H1 (cell line): Measurements from ENCODE around the gene TOB1. TPM values are rescaled to one million over a fixed set of nuclear protein-coding genes. Genes with fewer than 3 reads are reported as not detected.

ENCODE experiments used
- CTCF ChIA-PET: fragments of 300-600 bp; sonication (Branson Sonifier 250); formaldehyde crosslinking; loops from one replicate; lab custom pipeline; 2021; ENCODE audit not compliant: partially characterized antibody; lab: Charles Lee
- POLR2A ChIA-PET: fragments of 300-600 bp; sonication (Branson Sonifier 250); formaldehyde crosslinking; loops from one replicate; lab custom pipeline; 2021; ENCODE audit warnings: inconsistent platforms; ENCODE audit not compliant: partially characterized antibody; lab: Charles Lee
- DNase-seq, 2 experiments: peaks; one replicate each; pipeline versions ENCODE4 v3.0.0 to v3.0.0-alpha.2; 2010 to 2022; ENCODE audit warnings: low spot score in 2 of 2, low read depth in 1 of 2, mixed read lengths in 1 of 2
- FAIRE-seq: peaks from 2 replicates; lab custom pipeline; 2011; peaks lifted over from hg19 to GRCh38; lab: Jason Lieb, UNC
- H2AFZ ChIP-seq: 2 replicates; pipeline ENCODE4 v1.8.1; 2012; ENCODE audit warnings: low read length, inconsistent platforms
- H2AK5ac ChIP-seq: 2 replicates; pipeline ENCODE4 v1.6.1; 2013; ENCODE audit warnings: low read depth, low read length
- H2BK120ac ChIP-seq: replicated peaks from 2 replicates; pipeline ENCODE3; 2013; ENCODE audit warnings: low read depth, low read length, inconsistent platforms
- H2BK12ac ChIP-seq: 2 replicates; pipeline ENCODE4 v1.6.1; 2013; ENCODE audit warnings: low read depth, low read length
- H2BK15ac ChIP-seq: 2 replicates; pipeline ENCODE4 v1.6.1; 2013; ENCODE audit warnings: low read length
- H2BK20ac ChIP-seq: 2 replicates; pipeline ENCODE4 v1.6.1; 2013; ENCODE audit warnings: low read length
- H2BK5ac ChIP-seq: 2 replicates; pipeline ENCODE4 v1.6.1; 2013; ENCODE audit warnings: low read depth, low read length
- H3K14ac ChIP-seq: 2 replicates; pipeline ENCODE4 v1.6.1; 2013; ENCODE audit warnings: inconsistent platforms; ENCODE audit not compliant: insufficient read length
- H3K18ac ChIP-seq: 2 replicates; pipeline ENCODE4 v1.6.1; 2013; ENCODE audit warnings: low read length; ENCODE audit errors: extremely low read depth
- H3K23ac ChIP-seq: 2 replicates; pipeline ENCODE4 v1.6.1; 2013; ENCODE audit warnings: inconsistent platforms; ENCODE audit not compliant: insufficient read length
- H3K23me2 ChIP-seq: 2 replicates; pipeline ENCODE4 v1.6.1; 2013; ENCODE audit warnings: low read depth, low read length
- H3K27ac ChIP-seq: 2 replicates; pipeline ENCODE4 v1.6.1; 2011; ENCODE audit warnings: low read depth, low read length, inconsistent platforms
- H3K27me3 ChIP-seq, 4 experiments: replicated peaks in 1 of 4; 1 replicate in 1 of 4; 2 replicates in 3 of 4; pipeline versions ENCODE4 v1.6.1 to v1.8.1; 2011 to 2013; ENCODE audit warnings: low read length in 3 of 4, mild to moderate bottlenecking in 3 of 4, inconsistent platforms in 2 of 4, mixed read lengths in 2 of 4, moderate library complexity in 1 of 4; ENCODE audit not compliant: control insufficient read depth in 3 of 4, insufficient read depth in 3 of 4; ENCODE audit errors: extremely low read depth in 1 of 4
- H3K36me3 ChIP-seq, 4 experiments: 2 replicates each; pipeline versions ENCODE4 v1.6.1 to v1.8.1; 2011 to 2013; ENCODE audit warnings: mild to moderate bottlenecking in 4 of 4, low read length in 3 of 4, moderate library complexity in 2 of 4, control low read depth in 1 of 4, inconsistent platforms in 1 of 4; ENCODE audit not compliant: insufficient read depth in 4 of 4, control insufficient read depth in 2 of 4
- H3K4ac ChIP-seq: replicated peaks from 2 replicates; pipeline ENCODE3; 2013; ENCODE audit warnings: low read length, low read depth, mixed read lengths, inconsistent platforms; ENCODE audit not compliant: insufficient read length
- H3K4me1 ChIP-seq, 4 experiments: replicated peaks in 1 of 4; 1 replicate in 1 of 4; 2 replicates in 3 of 4; pipeline versions ENCODE4 v1.6.1 to v1.8.1; 2011 to 2013; ENCODE audit warnings: low read length in 3 of 4, inconsistent platforms in 2 of 4, mixed read lengths in 1 of 4; ENCODE audit not compliant: insufficient read depth in 4 of 4, control insufficient read depth in 3 of 4
- H3K4me2 ChIP-seq, 2 experiments: 2 replicates each; pipeline versions ENCODE4 v1.6.1 to v1.8.1; 2011 to 2013; ENCODE audit warnings: low read depth in 2 of 2, low read length in 2 of 2, control low read depth in 1 of 2, inconsistent platforms in 1 of 2, mild to moderate bottlenecking in 1 of 2; ENCODE audit not compliant: insufficient read depth in 1 of 2
- H3K4me3 ChIP-seq, 4 experiments: fragments of 200-600, 300-600 bp in 1 of 4; sonication (generic), shearing (Covaris generic), sonication (Bioruptor Twin) in 1 of 4; 2 replicates each; pipeline versions ENCODE4 v1.5.1 to v1.8.1; 2011 to 2016; ENCODE audit warnings: low read length in 4 of 4, low read depth in 3 of 4, control low read depth in 2 of 4, inconsistent platforms in 2 of 4, mild to moderate bottlenecking in 2 of 4, mixed read lengths in 1 of 4, moderate library complexity in 1 of 4; ENCODE audit not compliant: insufficient read depth in 2 of 4; ENCODE audit errors: extremely low read depth in 1 of 4
- H3K56ac ChIP-seq: replicated peaks from 2 replicates; pipeline ENCODE3; 2013; ENCODE audit warnings: low read depth, mild to moderate bottlenecking, mixed read lengths, low read length, inconsistent platforms; ENCODE audit not compliant: insufficient read length
- H3K79me1 ChIP-seq: 2 replicates; pipeline ENCODE4 v1.6.1; 2013; ENCODE audit warnings: low read depth, low read length, control low read depth
- H3K79me2 ChIP-seq, 2 experiments: 2 replicates each; pipeline versions ENCODE4 v1.6.1 to v1.8.1; 2012 to 2013; ENCODE audit warnings: low read length in 2 of 2, mild to moderate bottlenecking in 2 of 2, inconsistent platforms in 1 of 2; ENCODE audit not compliant: insufficient read depth in 2 of 2, control insufficient read depth in 1 of 2
- H3K9ac ChIP-seq, 4 experiments: replicated peaks in 1 of 4; 1 replicate in 1 of 4; 2 replicates in 3 of 4; pipeline versions ENCODE4 v1.6.1 to v1.8.1; 2011 to 2013; ENCODE audit warnings: low read depth in 3 of 4, low read length in 3 of 4, control low read depth in 2 of 4, mild to moderate bottlenecking in 2 of 4, moderate library complexity in 2 of 4, inconsistent platforms in 1 of 4; ENCODE audit errors: extremely low read depth in 1 of 4
- H3K9me3 ChIP-seq, 2 experiments: 2 replicates each; pipeline versions ENCODE4 v1.6.1 to v1.8.1; 2012 to 2013; ENCODE audit warnings: mild to moderate bottlenecking in 2 of 2, moderate library complexity in 2 of 2, control low read depth in 1 of 2, inconsistent platforms in 1 of 2, low read depth in 1 of 2, low read length in 1 of 2, mixed read lengths in 1 of 2; ENCODE audit not compliant: insufficient read depth in 2 of 2
- H4K20me1 ChIP-seq, 2 experiments: replicated peaks in 1 of 2; 2 replicates each; pipeline versions ENCODE3 to v1.8.1; 2011 to 2013; ENCODE audit warnings: inconsistent platforms in 2 of 2, low read length in 2 of 2, mild to moderate bottlenecking in 1 of 2; ENCODE audit not compliant: insufficient read depth in 2 of 2, control insufficient read depth in 1 of 2
- H4K5ac ChIP-seq: 2 replicates; pipeline ENCODE4 v1.6.1; 2013; ENCODE audit warnings: low read length, low read depth, mixed read lengths, inconsistent platforms; ENCODE audit not compliant: insufficient read length
- H4K8ac ChIP-seq: 2 replicates; pipeline ENCODE4 v1.8.0; 2013; ENCODE audit warnings: mild to moderate bottlenecking, moderate library complexity, low read length, inconsistent platforms; ENCODE audit not compliant: insufficient read depth; ENCODE audit errors: extremely low read depth
- H4K91ac ChIP-seq: replicated peaks from 2 replicates; pipeline ENCODE3; 2013; ENCODE audit warnings: low read length, mixed read lengths, inconsistent platforms; ENCODE audit not compliant: insufficient read length
- ATF3 ChIP-seq: IDR thresholded peaks from 2 replicates; pipeline ENCODE4 v1.6.1; 2011; ENCODE audit warnings: low read depth, mild to moderate bottlenecking, low read length; ENCODE audit not compliant: insufficient read depth
- BACH1 ChIP-seq: IDR thresholded peaks from 2 replicates; pipeline ENCODE4 v1.6.1; 2012; ENCODE audit warnings: low read length, improper control_type of control experiment
- CBX8 ChIP-seq: fragments of 300-800, 300-1000 bp; sonication (generic); IDR thresholded peaks from 2 replicates; pipeline ENCODE4 v1.7.1; 2016; ENCODE audit warnings: low read depth, low read length, borderline replicate concordance
- CEBPB ChIP-seq: IDR thresholded peaks from 2 replicates; pipeline ENCODE4 v1.6.1; 2012; ENCODE audit warnings: low read depth, low read length
- CTBP2 ChIP-seq: IDR thresholded peaks from 2 replicates; pipeline ENCODE4 v1.7.0; 2011; ENCODE audit warnings: borderline replicate concordance, mild to moderate bottlenecking, moderate library complexity, mixed read lengths, low read length; ENCODE audit not compliant: insufficient read depth, insufficient read length
- JUN ChIP-seq: IDR thresholded peaks from 2 replicates; pipeline ENCODE4 v1.6.1; 2011; ENCODE audit warnings: low read depth, mild to moderate bottlenecking, improper control_type of control experiment, low read length
- KDM4A ChIP-seq: IDR thresholded peaks from one replicate; pipeline ENCODE4 v1.7.1; 2012; ENCODE audit warnings: low read depth, mild to moderate bottlenecking, moderate library complexity, low read length, inconsistent platforms; ENCODE audit not compliant: severe bottlenecking
- MAFK ChIP-seq: IDR thresholded peaks from 2 replicates; pipeline ENCODE4 v1.6.1; 2012; ENCODE audit warnings: low read depth, mild to moderate bottlenecking, improper control_type of control experiment, low read length
- NRF1 ChIP-seq: IDR thresholded peaks from 2 replicates; pipeline ENCODE4 v1.6.1; 2011; ENCODE audit warnings: mild to moderate bottlenecking, low read depth, low read length, improper control_type of control experiment
- POLR2AphosphoS5 ChIP-seq: IDR thresholded peaks from 2 replicates; pipeline ENCODE4 v1.6.1; 2011; ENCODE audit warnings: low read depth, low read length
- SIX5 ChIP-seq: IDR thresholded peaks from 2 replicates; pipeline ENCODE4 v1.6.1; 2011; ENCODE audit warnings: mild to moderate bottlenecking, low read depth, low read length
- SRF ChIP-seq: IDR thresholded peaks from 2 replicates; pipeline ENCODE4 v1.6.1; 2011; ENCODE audit warnings: mild to moderate bottlenecking, low read depth, low read length, moderate library complexity
- SUZ12 ChIP-seq: fragments of 200-600 bp; sonication (generic); IDR thresholded peaks from 2 replicates; pipeline ENCODE4 v1.6.1; 2012; ENCODE audit warnings: mild to moderate bottlenecking, inconsistent platforms, low read length, moderate library complexity, mixed read lengths
- TEAD4 ChIP-seq: IDR thresholded peaks from 2 replicates; pipeline ENCODE4 v1.6.1; 2012; ENCODE audit warnings: low read depth, low read length, inconsistent platforms, mixed read lengths
- WGBS, 2 experiments: shearing (Covaris generic) in 1 of 2; methylation state at CpG; one replicate each; pipeline versions ENCODE4 v1.1.6 to v1.1.7; 2013 to 2015; ENCODE audit warnings: low lambda C conversion rate in 2 of 2, mixed read lengths in 2 of 2, inconsistent platforms in 1 of 2, low coverage in 1 of 2, missing lambda C conversion rate in 1 of 2; ENCODE audit not compliant: insufficient replicate concordance in 2 of 2, insufficient coverage in 1 of 2, insufficient read length in 1 of 2; ENCODE audit errors: extremely low coverage in 1 of 2, missing lambda C conversion rate in 1 of 2; 5-methylcytosine and 5-hydroxymethylcytosine counted together
- polyA plus RNA-seq, 7 experiments: library from polyadenylated mRNA; depleted of rRNA in 3 of 7; stranded (reverse) in 5 of 7; unstranded in 2 of 7; fragments of >200 nt in 5 of 7; fragments of 200-250 nt in 2 of 7; gene quantifications; 1 replicate in 5 of 7; 2 replicates in 1 of 7; 4 replicates in 1 of 7; pipeline versions ENCODE4 v1.2.1 to v1.2.3, GENCODE V29; 2011 to 2013; ENCODE audit warnings: missing spikeins in 2 of 7, mixed read lengths in 2 of 7
- total RNA-seq: library from RNA; stranded (reverse); fragmentation: NEBNext Ultra II Directional; extraction: Animal tissue kit (Norgen Biotek cat#: 25700); gene quantifications from 2 replicates; pipeline ENCODE4 v1.2.1, GENCODE V29; 2021

TOB1 gene
- total and polyA plus RNA-seq, 2 of the 8 experiments (the other 6 are each of a cell fraction or from before 2014, with no cell fraction given), result 14.4 to 20.8 TPM

DNA sequence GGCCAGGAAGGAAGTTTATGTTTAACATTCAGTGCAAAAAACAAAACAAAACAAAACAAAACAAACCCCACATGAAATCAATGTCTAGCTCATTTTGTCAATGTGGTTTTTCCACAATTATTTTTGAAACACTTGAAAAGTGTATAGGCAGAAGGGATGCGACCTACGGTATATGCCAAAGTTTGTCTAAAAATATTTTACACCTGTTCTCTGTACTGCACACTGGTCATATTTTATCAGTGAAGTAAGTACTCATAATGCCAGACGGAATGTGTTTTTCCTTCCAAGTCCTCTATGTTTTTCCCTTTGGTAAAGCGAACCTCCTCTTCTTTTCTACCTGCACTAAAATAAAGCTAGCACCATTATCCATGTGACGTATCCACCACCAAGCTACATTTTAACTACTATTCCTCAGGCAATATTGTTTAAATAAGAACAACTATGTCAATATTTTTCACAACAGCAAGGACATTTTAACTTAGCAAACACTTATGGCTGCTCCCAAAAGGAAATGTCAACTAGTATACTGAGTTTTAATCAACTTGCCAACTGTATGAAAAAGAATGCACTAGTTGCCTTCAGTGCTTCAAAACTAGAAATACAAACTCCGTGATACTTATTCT is 10.3 kb downstream of the TOB1 start:
- no peak overlapping the region for H2BK15ac ChIP-seq
- no peak overlapping the region for H2BK5ac ChIP-seq
- no peak for FAIRE-seq
- no peak for TF ChIP-seq KDM4A
- TF ChIP-seq CEBPB, result no peak
- no peak for TF ChIP-seq SUZ12
- no peak for TF ChIP-seq JUN
- no peak for TF ChIP-seq BACH1
- TF ChIP-seq SRF, result no peak
- no peak for TF ChIP-seq SIX5
- TF ChIP-seq MAFK, result no peak
- no peak for TF ChIP-seq ATF3
- TF ChIP-seq TEAD4, result no peak
- no peak for TF ChIP-seq CBX8
- no peak for TF ChIP-seq POLR2AphosphoS5
- no peak for TF ChIP-seq CTBP2
- no peak for TF ChIP-seq NRF1

More for the DNA sequence above, 10.3 kb downstream of the TOB1 start:
- no peaks in the 10 kb centered on the region; the same call in 1 of the 2 replicates for H3K23me2 ChIP-seq
- no peak overlapping the region for H3K27ac ChIP-seq
- no peaks in the 10 kb centered on the region for H3K36me3 ChIP-seq
- ChIA-PET CTCF (interaction anchor here (0.8 to 31.7 kb wide), 15 partner anchors 9 to 305 kb away, joined by 3 to 735 read pairs (median 3); partner anchors contain the start of gene TOB1), POLR2A (interaction anchor here (2.6 kb wide), 1 partner anchor 10 kb away, joined by 26 read pairs; the partner anchor contains the start of gene TOB1)
- H4K20me1 ChIP-seq, result no peaks in the 10 kb centered on the region
- no peak overlapping the region for H3K9ac ChIP-seq
- no peaks in the 10 kb centered on the region for H3K79me1 ChIP-seq
- H3K27me3 ChIP-seq, result no peaks in the 10 kb centered on the region
- no peak overlapping the region for H2BK120ac ChIP-seq
- no peak overlapping the region for H4K91ac ChIP-seq
- no peak overlapping the region for H2AK5ac ChIP-seq
- H3K4me2 ChIP-seq, result no peak overlapping the region
- peaks cover 0 to 4% (median 0%) of the 10 kb centered on the region in 4 experiments; a peak in 1 of 7 replicates for H3K4me1 ChIP-seq
- H3K4ac ChIP-seq, result no peak overlapping the region
- no peak for DNase-seq
- H3K56ac ChIP-seq, result no peak overlapping the region
- no peaks in the 10 kb centered on the region for H3K9me3 ChIP-seq
- no peak overlapping the region for H3K14ac ChIP-seq
- H2AFZ ChIP-seq, result no peak overlapping the region
- H3K18ac ChIP-seq, result no peak overlapping the region
- H3K4me3 ChIP-seq, result no peak overlapping the region
- H2BK20ac ChIP-seq, result no peak overlapping the region
- no peak overlapping the region for H2BK12ac ChIP-seq
- 84% methylated on average over 6 of the region's 6 CpGs; no CpG with 5 or more reads in 1 of the 2 experiments for WGBS, 2 experiments
- no peak overlapping the region for H4K5ac ChIP-seq
- H4K8ac ChIP-seq, result no peak overlapping the region
- H3K23ac ChIP-seq, result no peak overlapping the region
- H3K79me2 ChIP-seq, result no peaks in the 10 kb centered on the region
